ENCODE data around the gene LTBP2. TPM values are rescaled to one million over a fixed set of nuclear protein-coding genes. Genes with fewer than 3 reads are reported as not detected.

The LTBP2 gene
- total RNA-seq, 1 donor from 2014 or later: 1.3 TPM

DNA sequence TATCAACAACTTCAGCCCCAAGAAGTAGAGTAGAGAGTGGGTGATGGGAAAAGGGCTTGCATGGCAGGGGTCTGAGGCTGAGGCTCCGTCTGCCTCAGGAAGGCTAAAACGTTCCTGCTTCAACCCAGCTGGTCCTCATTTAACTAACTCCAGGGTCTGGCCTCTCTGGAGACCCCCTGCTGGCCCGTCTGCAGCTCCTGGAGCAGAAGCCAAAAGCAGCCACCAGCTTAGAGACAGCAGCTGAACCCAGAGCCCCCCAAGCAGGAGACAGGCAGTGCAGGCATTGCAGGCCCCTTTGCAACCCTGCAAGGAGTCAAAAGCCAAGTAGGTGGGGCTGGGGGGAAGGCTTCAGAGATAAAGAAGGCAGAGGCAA lies 25.1 kb upstream of the LTBP2 start:
- Mint-ChIP-seq H3K9me3 (no peaks in the 10 kb centered on the region), H3K27ac (ENCODE audit: unreplicated experiment) (peak overlapping the region; percentile 81), H3K4me1 (peaks cover 7% of the 10 kb centered on the region), H3K4me3 (no peak overlapping the region), H3K27me3 (ENCODE audit: low read depth) (no peaks in the 10 kb centered on the region), H3K36me3 (ENCODE audit: low read depth) (no peaks in the 10 kb centered on the region)
- no peak for DNase-seq (ENCODE audit: low read depth, low spot score)
- TF ChIP-seq, protein P1, sequence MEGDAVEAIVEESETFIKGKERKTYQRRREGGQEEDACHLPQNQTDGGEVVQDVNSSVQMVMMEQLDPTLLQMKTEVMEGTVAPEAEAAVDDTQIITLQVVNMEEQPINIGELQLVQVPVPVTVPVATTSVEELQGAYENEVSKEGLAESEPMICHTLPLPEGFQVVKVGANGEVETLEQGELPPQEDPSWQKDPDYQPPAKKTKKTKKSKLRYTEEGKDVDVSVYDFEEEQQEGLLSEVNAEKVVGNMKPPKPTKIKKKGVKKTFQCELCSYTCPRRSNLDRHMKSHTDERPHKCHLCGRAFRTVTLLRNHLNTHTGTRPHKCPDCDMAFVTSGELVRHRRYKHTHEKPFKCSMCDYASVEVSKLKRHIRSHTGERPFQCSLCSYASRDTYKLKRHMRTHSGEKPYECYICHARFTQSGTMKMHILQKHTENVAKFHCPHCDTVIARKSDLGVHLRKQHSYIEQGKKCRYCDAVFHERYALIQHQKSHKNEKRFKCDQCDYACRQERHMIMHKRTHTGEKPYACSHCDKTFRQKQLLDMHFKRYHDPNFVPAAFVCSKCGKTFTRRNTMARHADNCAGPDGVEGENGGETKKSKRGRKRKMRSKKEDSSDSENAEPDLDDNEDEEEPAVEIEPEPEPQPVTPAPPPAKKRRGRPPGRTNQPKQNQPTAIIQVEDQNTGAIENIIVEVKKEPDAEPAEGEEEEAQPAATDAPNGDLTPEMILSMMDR (conservative IDR thresholded peaks at IDR 0.05): no peak

DNA sequence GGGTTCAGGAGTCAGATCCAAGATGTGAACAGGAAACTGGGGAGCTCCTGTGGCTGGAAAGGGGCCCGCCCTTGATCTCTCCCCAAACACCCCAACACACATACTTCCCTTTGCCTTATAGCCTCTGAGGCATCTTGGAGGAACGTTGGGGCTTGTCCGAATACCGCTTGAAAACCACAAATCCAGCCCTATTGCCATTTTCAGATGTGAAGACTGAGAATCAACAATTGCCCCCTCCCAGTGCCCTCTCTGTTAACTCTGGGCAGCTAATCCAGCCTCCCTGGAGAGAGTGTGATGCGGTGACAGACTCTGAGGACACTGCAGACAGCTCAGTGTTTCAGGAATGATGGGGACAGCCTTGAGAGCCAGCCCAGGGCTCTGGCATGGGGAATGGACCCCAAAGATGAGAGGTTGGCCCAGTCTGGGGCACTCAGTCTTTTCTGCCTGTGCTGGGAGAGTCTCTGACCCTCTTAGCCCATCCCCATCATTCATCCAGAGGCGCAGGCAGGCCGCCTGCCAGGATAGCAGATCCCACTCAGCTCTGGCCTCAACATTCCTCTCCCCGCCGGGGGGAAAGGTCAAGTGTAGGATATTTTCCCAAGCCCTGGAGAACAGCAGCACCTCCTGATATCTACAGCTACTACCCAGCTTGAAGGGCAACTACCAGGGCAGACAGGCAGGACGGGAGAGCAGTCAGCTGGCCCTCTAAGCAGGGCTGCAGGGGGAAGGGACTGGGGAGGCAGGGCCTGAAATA lies 24.6 kb upstream of the LTBP2 start:
- Mint-ChIP-seq H3K9me3 (no peaks in the 10 kb centered on the region), H3K36me3 (ENCODE audit: low read depth) (no peaks in the 10 kb centered on the region), H3K27ac (ENCODE audit: unreplicated experiment) (peak overlapping the region; percentile 81), H3K4me1 (peaks cover 7% of the 10 kb centered on the region), H3K27me3 (ENCODE audit: low read depth) (no peaks in the 10 kb centered on the region), H3K4me3 (no peak overlapping the region)
- TF ChIP-seq, protein P1 (conservative IDR thresholded peaks at IDR 0.05): no peak
- DNase-seq (ENCODE audit: low read depth, low spot score): no peak

DNA sequence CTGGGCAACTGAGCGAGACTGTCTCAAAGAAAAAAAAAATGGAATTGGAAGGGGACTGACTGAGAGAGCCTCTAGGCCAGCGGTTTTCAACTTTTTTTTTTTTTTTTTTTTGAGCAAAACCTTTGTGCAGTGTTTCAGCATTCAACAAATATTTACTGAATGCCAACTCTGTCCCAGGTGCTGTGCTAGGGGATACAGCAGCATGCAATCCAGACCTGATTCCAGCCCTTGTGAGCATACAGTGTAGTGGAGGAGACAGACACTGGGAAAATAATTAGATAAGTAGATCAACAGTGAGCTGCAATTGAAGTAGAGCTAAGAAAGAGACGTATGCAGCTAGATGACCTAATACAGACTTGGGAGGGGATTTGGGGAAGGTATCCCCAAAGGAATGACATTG lies 23.8 kb upstream of the LTBP2 start:
- H3K27ac Mint-ChIP-seq (ENCODE audit: unreplicated experiment): no peak overlapping the region
- peaks cover 7% of the 10 kb centered on the region for H3K4me1 Mint-ChIP-seq
- H3K4me3 Mint-ChIP-seq: no peak overlapping the region
- no peaks in the 10 kb centered on the region for H3K9me3 Mint-ChIP-seq
- TF ChIP-seq, protein P1 (conservative IDR thresholded peaks at IDR 0.05): no peak
- no peaks in the 10 kb centered on the region for H3K27me3 Mint-ChIP-seq (ENCODE audit: low read depth)
- H3K36me3 Mint-ChIP-seq (ENCODE audit: low read depth): no peaks in the 10 kb centered on the region
- DNase-seq (ENCODE audit: low read depth, low spot score): no peak

DNA sequence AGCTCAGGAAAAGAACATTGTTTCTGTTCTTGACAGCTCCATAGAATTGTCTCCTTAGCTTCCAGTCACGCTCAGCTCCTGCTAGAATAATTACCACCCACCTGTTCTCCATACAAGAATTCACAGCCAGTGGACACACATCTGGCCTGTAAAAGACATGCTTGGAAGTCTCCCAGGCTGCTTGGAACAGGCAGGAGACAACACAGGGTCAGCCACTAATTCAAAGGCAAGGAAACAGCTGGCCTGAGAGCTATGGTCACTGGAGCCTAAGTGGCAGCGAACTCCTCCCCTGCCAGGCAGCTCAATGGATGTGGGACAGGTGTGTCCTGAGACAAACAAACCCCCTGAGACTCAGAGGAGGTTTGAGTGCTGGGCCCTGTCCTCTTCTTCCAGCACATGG lies 22.9 kb upstream of the LTBP2 start:
- Mint-ChIP-seq H3K27ac (ENCODE audit: unreplicated experiment) (no peak overlapping the region), H3K4me3 (no peak overlapping the region), H3K9me3 (no peaks in the 10 kb centered on the region), H3K27me3 (ENCODE audit: low read depth) (no peaks in the 10 kb centered on the region), H3K4me1 (peaks cover 7% of the 10 kb centered on the region), H3K36me3 (ENCODE audit: low read depth) (no peaks in the 10 kb centered on the region)
- no peak for DNase-seq (ENCODE audit: low read depth, low spot score)
- TF ChIP-seq, protein P1 (conservative IDR thresholded peaks at IDR 0.05): no peak

DNA sequence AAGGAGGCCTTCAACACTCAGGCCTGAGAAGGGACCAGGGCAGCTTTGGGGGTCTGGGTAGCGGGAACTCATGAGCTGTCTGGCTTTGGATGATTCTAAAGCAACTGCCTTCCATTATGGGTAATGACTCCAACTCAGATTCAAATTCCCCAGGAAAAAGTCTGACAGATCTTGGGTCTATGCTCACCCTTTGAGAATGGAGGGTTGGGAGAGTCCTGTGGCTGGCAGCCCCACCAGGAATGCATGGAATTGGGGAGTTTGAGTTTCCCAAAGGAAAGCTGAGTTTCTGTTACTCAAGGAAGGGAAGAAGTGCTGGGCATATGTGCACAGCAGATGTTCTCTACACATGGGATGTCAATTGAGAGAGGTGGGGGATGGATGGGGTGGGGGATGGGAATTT lies 22.4 kb upstream of the LTBP2 start:
- Mint-ChIP-seq H3K9me3 (no peaks in the 10 kb centered on the region), H3K27ac (ENCODE audit: unreplicated experiment) (no peak overlapping the region), H3K36me3 (ENCODE audit: low read depth) (no peaks in the 10 kb centered on the region), H3K27me3 (ENCODE audit: low read depth) (no peaks in the 10 kb centered on the region), H3K4me3 (no peak overlapping the region), H3K4me1 (peaks cover 7% of the 10 kb centered on the region)
- TF ChIP-seq, protein P1 (conservative IDR thresholded peaks at IDR 0.05): no peak
- DNase-seq (ENCODE audit: low read depth, low spot score): no peak
